Activated T-helper 1 cell treated with Interleukin-2 at 50 U/mL for 16 hours (primary cell): ENCODE data around the gene DPP6.
"Not testable (repeated sequence)": the region's sequence is repeated elsewhere in the genome, so short reads cannot be mapped to it uniquely, and the experiment has no call there.

Source experiments
- DNase-seq: peaks from one replicate; pipeline ENCODE4 v3.0.0-alpha.2; 2020; ENCODE audit warnings: low read depth

DPP6 gene

DNA sequence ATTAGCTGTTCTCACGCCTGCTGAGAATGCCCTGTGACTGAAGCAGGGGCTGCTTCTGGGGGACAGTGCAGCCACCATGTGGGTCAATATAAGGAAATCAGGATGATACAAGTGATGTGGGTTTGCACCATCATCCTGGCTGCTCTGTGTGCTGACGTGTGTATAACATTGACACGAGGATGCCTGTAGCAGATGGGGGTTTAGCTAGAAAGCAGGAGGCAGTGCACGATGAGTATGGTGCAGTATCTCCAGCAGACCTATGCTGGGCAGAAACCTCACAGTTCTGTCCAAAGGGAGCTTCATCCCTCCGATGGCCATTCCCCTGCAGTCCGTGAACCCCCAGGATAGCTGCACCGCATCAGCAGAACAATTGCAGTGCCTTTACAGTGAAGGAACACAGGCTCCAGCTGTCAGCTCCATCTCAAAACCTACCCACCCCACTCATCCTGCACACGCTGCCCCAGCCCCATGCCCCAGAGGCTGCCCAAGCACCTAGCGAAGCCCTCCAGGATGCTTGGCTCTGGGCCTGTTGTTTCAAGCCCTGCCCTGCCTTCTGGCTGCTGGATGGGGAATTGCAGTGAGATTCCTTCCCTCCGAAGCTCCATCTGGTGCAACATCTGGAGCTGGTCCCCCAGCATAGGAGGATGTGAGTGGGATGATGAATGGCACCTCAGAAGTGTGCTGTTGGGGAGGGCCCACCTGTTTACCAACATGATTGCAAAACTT is 96.8 kb downstream of the DPP6 start:
- not testable (repeated sequence) for DNase-seq

DNA sequence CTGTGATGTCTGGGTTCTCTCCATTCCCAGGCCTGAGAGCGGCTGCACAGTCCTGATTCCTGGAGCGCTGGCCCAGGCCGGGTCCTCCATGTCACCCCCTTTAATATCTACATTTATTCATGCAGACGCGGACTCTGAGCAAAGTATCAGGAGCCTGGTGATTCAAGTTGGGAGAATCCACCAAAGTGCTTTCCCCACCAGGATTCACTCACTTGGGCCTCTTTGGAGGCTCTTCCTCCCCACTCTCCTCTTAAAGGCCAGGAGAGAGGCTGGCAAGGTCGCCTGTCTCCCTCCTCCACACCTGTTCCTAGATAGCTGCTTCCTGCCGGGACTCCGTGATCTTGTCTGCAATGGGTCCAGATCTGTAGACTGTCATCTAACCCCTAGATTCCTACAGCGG is 98.5 kb downstream of the DPP6 start:
- not testable (repeated sequence) for DNase-seq

DNA sequence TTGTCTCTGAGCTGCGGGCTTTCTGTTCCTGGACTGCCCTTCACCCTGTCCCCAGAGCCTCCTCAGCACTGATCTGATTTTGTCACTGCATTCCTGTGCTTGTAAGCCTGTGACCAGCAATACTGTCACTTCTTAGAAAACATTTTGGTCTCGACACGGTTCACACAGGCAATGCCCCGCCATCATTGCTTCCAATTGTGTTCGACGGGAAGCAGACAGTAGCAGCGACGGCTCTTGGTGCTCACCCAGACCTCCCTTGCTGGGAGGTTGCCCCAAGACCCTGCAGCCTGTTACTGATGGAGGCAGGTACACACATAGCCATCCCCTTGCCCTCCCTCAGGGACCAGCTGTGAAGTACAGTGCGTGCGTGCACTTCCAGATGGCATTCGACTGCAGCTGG is 99.1 kb downstream of the DPP6 start:
- not testable (repeated sequence) for DNase-seq

DNA sequence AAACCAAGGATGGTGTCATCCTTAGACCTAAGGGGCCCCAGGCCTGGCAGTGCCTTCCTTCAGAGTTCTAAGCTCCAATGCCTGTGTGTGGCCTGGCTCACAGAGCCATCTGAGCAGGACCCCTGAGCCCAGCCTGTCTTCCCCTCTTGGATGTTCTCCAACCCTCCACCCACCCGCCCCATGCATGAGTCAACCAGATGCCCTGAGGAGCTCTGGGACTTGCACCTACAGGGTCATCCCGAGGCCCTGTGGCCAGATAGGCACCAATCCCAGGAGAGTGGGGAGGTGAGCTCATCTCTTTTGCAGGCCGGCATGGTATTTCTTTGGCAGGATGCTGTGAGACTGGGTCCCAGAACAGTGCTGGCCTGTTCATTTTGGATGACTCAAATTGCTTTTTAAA is 103.7 kb downstream of the DPP6 start:
- DNase-seq = not testable (repeated sequence)

DNA sequence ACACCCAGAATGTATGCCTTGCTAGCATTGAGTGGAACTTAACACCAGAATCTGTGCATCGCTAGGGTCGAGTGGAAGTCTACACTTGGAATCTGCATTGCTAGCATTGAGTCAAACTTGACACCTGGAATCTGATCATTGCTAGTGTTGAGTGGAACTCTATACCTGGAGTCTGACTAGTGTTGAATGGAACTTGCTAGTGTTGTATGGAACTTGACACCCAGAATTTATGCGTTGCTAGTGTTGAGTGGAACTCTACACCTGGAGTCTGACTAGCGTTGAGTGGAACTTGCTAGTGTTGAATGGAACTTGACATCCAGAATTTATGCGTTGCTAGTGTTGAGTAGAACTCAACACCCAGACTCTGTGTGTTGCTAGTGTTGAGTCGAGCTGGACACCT is 110.7 kb downstream of the DPP6 start:
- not testable (repeated sequence) for DNase-seq

DNA sequence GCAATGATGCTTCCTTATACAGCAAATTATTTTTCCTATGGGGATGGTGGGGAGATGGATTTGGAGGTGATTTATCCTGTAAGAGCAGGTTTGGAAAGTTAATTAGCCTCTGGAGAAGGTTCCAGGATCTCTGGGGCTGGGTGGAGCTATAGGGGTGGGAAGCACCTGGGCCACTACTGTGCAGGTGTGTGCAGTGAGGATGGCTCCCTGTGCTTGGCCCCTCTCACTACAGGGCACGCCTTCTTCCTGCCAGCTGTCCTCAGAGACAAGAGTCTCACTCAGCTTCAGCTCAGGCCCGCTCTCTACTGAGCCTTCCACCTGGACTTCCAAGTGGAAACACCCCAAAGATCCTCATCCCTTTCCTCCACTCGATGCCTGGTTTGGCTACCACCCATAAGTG is 111.4 kb downstream of the DPP6 start:
- not testable (repeated sequence) for DNase-seq

DNA sequence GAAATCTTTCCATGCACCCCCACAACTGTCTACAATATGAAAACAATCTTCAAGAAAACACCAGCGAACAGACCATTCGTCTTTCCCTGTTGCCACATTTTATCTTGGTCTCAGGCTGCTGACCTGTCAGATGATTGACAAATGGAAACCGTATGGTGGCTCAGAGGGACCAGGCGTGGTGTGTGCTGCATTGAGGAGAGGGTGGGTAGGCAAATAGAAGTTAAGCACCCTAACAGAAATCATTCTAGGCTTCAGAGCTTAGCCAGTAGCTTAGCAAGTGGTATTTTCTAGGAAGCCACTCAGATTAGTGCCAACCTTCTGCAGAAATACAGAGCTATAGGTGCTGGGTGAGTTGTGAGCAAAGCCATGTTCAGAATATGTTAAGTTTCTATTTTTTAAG is 114.9 kb downstream of the DPP6 start:
- no peak for DNase-seq

DNA sequence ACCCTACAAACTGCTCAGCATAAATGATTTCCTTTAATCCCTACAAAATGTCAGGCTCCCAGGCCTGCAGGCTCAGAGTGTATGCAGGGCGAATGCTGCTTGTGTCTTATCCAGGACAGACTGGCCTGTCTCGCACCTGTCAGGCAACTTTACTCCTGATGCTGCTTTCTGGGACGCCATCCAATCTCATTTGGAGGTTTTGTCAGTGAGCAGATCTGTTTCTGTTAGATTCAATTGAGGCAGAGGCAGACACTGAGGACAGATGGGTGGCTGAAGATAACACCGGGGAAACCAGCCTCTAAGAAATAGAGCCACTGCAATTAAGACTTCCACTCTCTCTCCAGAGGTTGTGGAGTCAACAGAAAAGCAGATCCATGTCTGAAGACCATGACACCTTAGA is 115.6 kb downstream of the DPP6 start:
- no peak for DNase-seq

DNA sequence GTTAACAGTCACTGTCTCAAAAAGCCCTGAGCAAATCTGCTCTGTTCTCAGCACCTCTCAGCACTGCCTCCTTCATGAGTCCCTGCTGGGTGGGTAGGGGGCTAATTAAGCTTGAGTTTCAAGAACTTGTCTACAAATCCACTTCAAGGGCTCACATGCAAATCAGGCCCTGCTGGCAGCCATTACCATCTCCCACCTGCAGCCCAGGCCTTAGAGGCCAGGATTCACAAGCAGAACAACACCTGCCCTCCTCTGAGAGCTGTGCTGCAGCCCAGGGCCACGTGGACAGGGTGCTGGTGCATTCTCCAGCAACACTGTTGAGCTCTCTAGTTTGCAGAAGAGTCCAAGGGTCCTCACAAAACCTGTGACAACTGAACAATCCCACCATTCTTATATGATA is 119.2 kb downstream of the DPP6 start:
- DNase-seq = no peak

DNA sequence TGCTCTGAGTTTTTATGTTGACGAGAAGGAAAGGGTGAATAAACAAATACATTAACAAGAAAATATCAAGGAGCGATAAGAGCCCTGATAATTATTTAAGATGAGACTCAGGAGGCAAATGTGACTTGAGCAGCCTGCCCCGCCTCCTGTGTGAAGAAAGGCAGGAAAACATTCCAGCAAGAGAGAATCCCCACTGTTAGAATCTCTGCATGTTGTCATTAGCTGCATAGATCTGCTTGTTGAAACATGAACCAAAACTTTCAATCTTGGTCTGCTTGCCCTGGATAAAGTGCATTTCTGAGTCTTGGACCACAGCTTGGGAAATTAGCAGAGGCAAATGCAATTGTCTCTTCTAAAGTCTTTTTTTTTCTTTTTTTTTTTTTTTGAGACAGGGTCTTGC is 120.0 kb downstream of the DPP6 start:
- DNase-seq = no peak

DNA sequence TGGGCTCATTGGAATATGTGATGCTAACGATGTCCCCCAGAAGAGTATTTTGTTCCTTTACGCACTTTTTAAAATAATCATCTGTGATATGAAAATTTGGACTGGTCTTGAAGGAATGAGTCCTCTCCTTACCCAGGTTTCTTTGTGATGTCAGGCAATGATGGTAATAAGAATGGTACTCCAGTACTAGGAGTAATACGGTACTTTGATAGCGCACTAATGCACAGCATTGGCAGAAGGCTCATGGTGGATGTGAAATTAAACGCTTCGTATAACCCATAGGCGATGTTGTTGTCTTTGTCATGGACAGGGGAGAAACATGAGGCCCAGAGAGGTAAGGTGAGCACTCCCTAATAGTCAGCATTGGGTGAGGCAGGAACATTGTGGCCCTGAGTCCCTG is 125.4 kb downstream of the DPP6 start:
- no peak for DNase-seq

DNA sequence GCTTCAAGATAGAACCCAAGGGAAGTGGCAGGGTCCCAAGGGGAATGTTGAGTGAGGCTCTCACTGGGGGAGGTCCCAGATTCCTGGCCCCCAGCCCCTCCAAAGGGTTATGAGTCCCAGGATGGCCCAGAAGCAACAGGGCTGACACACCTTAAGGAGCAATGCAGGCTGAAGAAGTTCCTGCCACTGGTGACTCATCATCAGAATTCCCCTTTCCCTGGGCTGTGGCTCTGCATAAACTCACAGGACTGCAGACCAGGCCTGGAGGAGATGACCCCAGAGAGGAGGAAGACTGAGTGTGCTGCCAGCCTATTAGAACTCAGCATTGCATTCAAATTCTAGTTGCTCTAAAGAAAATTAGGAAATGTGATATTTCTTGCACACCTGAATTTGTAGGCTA is 126.7 kb downstream of the DPP6 start:
- DNase-seq = no peak

DNA sequence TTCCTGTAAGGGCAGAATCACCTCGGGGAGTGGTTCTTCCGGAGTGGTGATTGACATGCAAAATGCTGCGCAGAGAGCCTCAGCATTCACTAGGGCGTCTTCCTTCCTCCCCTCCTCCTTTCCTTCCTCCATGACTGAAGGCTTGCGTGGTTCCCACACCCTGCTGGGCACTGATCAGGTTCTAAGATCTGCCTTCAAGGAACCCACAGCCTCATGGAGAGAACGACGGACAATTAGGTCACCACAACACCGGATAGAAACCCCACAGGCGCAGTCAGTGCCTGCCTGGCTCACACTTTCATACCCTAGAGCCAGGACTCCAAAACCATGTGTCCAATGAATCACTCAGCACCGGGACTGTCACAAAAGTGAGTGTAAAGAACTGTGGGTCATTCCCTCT is 131.3 kb downstream of the DPP6 start:
- DNase-seq = no peak

DNA sequence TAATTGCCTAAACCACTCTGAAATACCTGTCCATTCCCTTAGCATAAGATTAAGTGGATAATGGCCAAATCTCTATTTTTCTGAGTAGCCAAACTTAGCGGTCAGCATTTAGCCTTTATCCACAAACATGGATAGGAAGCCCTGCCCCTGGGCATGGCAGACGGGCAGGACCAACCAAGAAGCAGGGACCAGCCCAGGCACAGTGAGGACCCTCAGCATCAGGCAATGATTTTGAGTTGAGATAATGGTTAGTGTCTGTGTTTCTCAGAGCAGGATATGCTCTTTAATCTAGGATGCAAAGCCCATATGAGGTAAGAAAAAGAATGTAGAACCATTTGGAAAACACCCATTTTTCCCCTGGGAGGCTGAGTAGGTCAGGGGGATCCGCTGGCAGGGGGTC is 131.7 kb downstream of the DPP6 start:
- no peak for DNase-seq

DNA sequence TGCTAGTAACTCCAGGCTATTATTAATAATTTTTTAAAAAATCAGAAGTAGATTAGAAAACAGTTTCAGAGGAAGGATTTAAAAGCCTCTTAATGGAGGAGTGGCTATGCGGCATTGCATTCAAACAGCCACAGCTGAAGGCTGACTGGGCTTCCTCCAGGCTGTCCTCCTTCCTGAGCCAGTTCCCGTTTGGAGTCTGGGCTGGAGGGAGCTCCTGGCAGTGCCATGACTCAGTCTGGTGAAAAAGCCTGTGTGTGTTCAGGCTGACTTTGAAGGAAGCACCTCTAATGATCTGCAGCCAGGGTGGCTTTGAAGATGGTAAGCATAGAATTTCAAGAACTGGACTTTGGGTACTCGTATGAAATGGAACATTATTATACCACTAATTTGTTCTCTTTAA is 134.6 kb downstream of the DPP6 start:
- DNase-seq = no peak

DNA sequence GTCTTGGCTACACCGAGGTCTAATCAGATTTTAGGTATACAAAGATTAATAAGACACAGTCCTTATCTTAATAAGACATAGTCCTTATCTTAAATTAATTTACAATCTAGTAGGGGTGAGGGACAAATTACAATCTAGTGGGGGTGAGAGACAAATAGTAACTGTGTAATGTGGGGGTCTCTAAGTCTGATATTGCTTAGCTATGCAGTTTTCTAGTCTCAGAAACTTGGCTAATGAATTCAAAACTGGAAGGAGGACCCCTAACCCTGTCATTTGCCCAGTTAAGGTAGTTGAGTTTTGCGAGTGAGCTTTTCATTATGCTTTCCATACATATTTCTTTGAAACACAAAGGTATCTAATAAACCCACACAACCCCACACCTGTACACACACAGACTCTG is 136.1 kb downstream of the DPP6 start:
- DNase-seq = no peak

DNA sequence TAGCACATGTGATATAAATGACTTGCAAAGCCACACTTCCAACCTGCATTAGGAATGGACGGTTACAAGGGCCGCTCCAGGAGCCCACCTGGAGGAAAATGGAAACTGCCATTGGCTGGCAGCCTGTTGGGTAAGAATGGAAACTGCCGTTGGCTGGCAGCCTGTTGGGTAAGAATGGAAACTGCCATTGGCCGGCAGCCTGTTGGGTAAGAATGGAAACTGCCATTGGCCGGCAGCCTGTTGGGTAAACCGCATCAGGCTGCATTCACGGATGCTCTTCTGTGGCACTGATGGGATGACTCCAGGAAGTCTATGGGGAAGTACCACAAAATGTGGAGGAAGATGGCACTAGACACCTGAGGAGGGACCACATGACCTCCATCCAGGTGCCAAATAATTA is 143.1 kb downstream of the DPP6 start:
- no peak for DNase-seq

DNA sequence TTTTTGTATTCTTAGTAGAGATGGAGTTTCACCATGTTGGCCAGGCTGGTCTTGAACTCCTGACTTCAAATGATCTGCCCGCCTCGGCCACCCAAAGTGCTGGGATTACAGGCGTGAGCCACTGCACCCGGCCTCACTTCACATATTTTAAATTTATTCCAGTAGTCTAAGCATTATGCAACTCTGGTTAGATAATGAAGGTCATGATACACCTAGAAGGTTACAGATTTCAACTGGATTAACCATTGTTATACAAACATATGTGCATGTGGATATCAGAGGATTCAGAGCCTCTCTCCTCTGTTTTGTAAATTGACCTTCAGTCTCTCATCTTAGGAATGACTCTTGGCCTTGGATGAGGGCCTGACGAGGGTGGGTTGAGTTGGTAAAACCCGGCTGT is 146.3 kb downstream of the DPP6 start:
- no peak for DNase-seq

DNA sequence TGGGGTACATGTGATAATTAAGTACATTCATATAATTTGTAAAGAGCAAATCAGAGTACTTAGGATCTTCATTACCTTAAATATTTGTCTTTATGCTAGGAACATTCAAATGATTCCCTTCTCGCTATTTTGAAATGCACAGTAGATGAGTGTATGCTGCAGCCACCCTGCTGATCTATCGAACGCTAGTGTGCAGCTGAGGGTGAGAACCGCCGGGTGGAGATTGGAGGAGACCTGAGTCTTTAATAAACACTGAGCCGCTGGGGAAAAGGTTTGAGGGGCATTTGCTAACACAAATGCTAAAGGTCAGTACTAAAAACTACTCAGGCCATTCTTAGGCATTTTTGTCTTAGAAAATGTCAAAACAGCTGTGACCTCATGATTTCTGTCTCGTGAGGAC is 148.0 kb downstream of the DPP6 start:
- no peak for DNase-seq

DNA sequence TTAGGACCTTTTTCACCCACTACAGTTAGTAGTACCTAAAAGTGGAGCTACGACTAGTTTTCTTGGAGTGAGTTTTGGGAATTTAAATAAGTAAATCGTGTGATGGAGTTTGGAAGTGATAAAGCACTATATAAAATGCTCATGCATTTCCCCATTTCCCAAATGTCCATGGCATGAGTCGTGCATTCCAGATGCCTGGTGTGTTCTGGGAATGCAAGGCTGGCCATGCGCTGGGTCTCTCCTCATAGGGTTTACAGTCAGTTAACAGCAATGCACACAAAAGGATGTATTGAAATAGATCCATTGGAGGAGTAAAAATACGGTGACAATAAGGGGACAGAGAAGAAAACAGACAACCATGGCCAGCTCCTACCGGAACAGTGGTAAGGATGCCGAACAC is 149.8 kb downstream of the DPP6 start:
- DNase-seq = no peak

DNA sequence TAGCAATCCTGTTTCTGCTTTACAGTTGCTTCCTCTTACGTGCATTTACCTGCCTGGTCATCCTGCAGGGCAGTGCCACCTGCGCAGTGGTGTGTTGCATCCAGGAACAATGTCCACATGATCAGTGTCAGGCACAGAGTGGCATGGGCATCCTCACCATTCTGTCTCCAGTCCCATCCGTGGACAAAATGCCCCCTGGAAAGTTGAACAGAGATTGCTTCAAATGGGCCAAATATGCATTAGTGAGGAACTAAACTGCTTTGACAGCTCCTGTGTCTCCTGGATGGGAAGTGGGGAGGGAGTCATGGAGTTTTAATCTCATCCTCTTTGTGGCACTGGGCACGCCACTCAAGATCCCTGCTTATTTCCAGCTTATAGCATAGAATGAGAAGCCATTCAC is 151.8 kb downstream of the DPP6 start:
- DNase-seq = no peak

DNA sequence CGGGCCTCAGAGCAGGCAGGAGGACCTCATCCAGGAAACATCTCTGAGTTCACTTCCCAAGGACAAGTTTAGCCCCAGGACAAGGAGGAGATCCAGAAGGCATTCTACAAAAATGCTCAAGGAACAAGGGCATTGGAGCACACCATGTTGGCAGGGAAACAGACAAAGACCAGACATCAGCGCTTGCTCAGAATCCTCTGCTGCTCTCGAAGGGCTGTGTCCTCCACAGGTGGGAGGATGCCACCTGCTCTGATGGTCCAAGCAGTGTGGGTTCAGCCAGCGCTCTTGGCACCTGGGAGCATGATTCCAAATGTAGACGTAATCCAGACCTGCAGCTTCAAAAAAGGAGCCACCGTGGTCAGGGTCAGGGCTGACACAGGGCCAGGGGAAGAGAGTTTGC is 160.7 kb downstream of the DPP6 start:
- DNase-seq = no peak

DNA sequence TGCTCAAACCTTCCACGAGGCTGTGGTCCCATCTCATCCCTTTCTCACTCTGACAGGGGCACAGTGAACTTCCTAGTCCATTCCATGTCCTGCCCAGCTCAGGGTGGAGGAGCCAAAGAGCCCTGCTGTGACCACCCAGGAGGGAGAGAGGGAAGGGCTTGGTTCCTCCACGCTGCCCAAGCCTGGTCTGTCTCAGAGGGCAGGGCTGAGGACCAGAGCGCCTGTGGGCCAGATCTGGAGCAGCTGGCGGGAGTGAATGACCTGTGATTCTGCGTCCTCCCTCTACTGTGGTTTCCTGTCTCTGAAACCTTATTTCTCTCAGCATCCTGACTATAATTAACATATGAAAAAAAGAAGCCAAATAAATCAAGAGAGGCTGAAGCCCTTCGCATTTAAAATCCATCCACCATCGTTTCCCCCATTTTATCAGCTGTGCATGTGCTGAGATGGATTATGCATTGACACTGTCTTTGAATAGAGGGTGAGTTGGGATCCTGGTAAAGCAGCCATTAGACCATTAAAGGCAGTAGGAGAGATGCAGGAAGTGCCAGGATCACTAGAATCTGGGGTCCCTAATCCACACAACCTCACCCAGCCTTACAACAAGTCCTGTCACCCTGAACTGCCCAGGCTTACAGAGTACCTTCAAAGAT is 165.6 kb downstream of the DPP6 start:
- no peak for DNase-seq

DNA sequence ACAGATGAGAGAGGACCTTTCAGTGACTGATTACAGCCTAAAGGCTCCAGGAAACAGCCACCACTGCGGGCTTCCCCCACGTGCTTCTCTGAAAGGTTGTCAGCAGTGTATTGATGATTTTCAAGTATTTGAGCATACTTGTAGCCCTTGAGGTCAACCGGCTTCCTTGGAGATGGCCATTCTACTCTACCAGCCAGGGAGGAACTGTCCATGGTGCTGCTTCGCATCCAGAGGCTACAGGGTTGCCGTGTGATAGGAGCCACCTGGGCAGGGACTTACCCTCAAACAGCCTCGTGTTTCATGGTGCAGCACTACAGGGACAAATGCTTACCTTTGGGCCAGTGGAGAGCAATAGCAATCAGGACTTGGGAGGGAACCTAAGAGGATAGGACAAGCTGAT is 179.5 kb downstream of the DPP6 start:
- DNase-seq = no peak
